ENCODE data around the gene ACSS2.

- no peak for TF ChIP-seq REST (IDR thresholded peaks at IDR 0.05; ENCODE audit: insufficient replicate concordance, low read depth)
- no peak for TF ChIP-seq POLR2AphosphoS5 (IDR thresholded peaks at IDR 0.05; ENCODE audit: low read depth)
- no peak for TF ChIP-seq CTCF (IDR thresholded peaks at IDR 0.05; ENCODE audit: insufficient read depth, low read length)
Measured at GRCh38 chr20:34948030-34948429, 71.6 kb downstream of the ACSS2 start.
